NCI-H146 treated with DMSO at 0.1 percent for 48 hours (cell line): ENCODE results near the gene AP3M1.
"Not testable (repeated sequence)": the region's sequence is repeated elsewhere in the genome, so short reads cannot be mapped to it uniquely, and the experiment has no call there.

Experiments
- DNase-seq: peaks from one replicate; lab custom pipeline; 2025; ENCODE audit not compliant: unreplicated experiment; lab: John Stamatoyannopoulos, UW

The AP3M1 gene

GRCh38 chr10:74150204-74150989 is at the start of gene AP3M1:
Gene AP3M1, minus strand, starts transcription at chr10:74150828. Its CDS starts 12,449 bp downstream, at chr10:74138379.
- DNase-seq: no peak

DNA sequence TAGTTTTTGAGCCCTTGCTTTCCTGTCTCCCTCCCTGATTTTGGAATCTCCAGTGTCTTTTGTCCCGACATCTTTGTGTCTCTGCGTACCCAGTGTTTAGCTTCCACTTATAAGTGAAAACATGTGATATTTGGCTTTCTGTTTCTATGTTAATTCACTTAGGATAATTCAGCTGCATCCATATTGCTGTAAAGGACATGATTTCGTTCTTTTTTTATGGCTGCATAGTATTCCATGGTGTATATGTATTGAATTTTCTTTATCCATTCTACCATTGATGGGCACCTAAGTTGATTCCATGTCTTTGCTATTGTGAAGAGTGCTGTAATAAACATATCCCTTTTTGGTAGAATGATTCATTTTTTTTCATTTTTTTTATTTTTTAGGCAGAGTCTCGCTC is 48.7 kb upstream of the AP3M1 start:
- no peak for DNase-seq

DNA sequence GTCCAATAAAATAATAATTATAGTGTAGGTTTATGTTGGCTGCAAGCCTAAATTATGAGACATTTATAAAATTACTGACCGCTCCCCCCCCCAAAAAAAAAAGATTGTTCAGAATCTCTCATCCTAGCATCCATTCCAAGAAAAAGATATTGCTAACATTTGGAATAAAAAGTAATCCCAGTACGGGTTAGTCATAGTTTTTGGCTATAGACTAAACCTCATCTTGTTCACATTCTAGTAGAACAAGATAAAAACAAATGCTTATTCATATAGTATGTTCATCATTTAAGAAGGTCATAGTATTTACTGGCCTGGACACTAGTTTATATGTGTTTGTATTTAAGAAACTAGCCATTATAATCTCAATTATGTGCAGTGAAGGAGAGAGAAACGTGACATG is 44.4 kb upstream of the AP3M1 start:
- DNase-seq: no peak

DNA sequence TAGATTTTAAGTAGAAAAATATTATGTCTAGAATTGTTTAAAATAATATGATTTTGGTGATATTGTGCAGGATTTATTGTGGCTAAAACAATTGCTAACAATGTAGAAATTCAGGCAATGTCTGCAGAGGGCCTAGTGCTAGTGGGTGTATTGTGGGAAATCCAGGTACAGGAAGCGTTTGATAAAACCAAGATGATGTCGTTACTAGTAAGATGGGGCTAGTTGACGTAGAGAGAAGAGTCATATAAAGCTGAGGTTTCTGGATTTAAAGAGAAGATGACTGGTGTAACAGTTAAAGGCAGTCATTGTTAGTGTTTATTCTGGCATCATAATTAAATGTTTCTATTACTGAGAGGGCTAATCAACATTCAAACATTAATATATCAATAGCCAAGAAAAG is 43.9 kb upstream of the AP3M1 start:
- no peak for DNase-seq

DNA sequence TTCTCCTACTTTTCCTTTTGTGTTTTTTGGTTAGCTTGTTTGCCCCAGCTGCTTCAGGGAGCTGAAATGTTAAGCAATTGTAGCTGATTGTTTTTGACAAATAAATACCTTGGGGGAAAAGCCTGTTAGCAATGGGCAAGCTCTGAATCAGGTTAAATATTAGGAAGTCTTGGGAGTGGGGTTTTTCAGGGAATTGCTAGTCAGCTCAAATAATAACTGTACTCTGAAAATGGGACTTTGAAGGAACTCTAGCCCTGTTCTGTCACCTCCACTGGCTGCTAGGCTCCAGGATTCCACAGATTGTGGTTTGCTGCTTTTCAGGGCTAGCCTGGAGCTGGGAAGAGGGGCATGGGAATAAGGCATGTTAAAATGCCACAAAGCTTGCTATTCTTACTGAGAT is 39.9 kb upstream of the AP3M1 start:
- no peak for DNase-seq

- DNase-seq: no peak
These were observed 39.4 kb upstream of the AP3M1 start for GRCh38 chr10:74189999-74190421.

- DNase-seq: not testable (repeated sequence)
These were observed 38.0 kb upstream of the AP3M1 start for GRCh38 chr10:74188617-74189016.

DNA sequence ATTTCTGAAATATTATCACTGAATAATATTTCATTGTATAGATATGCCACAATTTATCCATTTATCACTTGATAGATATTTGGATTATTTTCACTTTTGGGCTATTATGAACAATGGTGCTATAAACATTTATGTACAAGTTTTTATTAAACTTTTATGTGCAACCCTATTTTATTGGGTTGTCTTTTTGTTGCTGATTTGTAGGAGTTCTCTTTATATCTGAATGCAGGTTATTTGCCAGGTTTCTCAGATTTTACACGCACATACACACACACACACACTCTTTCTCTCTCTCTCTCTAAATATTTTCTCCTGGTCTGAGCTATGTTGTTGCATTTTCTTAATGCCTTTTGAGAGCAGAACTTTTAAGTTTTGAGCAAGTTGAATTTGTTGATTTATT is 36.6 kb upstream of the AP3M1 start:
- no peak for DNase-seq

DNA sequence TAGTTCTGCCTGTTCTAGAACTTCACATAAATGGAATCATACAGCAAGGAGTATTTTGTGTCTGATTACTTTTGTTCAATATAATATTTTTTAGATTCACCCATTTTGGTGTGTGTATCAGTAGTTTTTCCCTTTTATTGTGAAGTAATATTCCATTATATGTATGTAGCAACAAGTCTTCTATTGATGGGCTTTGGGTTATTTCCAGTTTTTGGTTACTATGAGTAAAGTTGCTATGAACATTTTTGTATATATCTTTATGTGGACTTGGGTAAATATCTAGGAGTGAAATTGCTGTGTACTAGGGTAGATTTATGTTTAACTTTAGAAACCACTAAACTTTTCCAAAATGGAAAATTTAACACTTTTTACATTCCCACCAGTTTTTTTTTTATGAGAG is 36.0 kb upstream of the AP3M1 start:
- DNase-seq: no peak

- no peak for DNase-seq
These were observed 28.6 kb upstream of the AP3M1 start for GRCh38 chr10:74179111-74179710.

DNA sequence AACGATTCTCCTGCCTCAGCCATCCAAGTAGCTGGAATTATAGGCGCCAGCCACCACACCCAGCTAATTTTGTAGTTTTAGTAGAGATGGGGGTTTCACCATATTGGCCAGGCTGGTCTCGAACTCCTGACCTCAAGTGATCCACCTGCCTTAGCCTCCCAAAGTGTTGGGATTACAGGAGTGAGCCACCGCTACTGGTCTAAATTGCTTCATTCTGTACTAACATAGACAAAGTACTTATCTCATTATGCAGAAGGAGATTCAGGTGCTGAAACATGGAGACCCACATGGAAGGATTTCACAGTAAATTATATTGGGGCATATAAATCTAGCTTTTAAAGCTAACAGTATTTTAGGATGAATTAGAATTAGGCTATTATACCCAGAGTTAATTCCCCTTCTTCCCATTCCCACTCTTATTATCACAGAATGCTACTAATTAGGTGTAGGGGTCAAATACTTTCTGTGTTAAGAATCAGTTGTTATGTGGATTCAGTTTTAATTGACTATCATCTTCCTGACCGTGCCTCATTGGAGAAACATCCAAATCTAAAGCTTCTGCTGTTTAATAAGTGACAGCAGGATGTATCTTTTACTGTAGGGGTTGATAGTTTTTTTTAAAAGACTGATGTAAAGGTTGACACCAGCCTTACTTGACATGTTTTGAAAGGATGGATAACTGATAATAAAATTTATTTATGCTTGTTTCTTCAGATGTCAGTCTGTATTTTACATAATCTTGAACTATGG is 27.6 kb upstream of the AP3M1 start:
- DNase-seq: no peak

DNA sequence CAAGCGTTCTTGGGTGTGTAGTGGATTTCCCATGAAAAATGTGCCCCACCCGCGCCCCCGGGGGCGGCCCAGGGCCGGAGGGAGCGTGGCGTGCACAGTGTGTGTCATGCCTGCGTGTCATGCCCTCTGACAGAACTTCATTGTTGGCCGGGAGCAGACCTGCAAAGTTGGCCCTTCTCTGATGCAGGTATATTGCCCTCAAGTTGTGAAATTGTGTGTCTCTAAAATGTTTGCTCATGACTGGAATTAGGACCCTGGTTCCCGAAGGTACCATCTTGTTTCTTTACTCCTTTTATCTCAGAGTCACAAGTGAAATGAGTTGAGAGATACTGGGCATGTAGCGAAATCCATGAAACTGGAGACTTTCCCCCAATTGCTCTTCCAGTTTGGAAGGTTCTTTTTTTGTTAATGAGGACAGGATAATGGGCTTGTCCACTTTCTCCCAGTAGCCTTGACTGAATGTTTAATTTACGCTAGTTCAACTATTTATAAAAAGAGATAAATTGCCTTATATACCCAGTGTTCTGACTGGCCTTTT is 26.6 kb upstream of the AP3M1 start:
- peak; percentile 12 for DNase-seq

GRCh38 chr10:74176380-74177139 is 25.9 kb upstream of the AP3M1 start:
- peak; percentile 95 for DNase-seq

DNA sequence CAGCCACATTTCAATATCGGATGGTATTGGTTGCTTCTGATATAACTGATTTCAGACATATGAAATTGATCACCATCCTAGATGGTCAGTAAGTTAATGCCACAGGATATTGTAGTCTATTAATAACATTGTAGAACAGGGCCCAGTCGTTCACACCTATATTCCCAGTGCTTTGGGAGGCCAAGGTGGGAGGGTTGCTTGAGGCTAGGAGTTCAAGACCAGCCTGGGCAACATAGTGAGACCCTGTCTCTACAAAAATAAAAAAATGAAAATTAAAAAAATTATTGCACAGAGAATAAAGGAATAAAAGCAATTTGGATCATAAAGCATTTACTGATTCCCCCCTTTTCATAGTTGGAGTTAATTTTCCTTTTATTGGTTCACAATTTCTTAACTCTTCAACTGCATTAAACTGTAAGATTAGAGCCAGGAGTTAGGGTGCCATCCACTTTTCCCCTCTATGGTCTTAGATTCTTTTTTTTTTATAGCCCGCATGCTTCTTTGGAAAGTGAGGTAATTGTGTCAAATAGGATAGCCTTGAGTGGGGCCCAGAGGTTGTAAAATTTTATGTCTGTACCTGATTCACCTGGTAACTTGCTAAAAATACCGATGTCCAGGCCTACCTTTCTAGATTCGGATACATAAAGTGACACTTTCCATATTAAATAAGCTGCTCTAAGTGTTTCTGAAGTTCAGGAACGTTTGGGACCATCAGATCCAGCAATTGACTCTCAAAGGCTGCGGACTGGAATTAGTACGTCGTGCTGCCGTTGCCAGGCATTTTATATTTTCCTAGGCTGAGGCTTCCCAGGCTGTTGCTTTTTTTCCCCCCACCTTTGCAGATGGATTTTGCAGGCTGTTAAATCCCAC is 25.1 kb upstream of the AP3M1 start:
- no peak for DNase-seq

- no peak for DNase-seq
These were observed 23.9 kb upstream of the AP3M1 start for GRCh38 chr10:74174521-74174920.

GRCh38 chr10:74171625-74172024 is 21.0 kb upstream of the AP3M1 start:
- DNase-seq: no peak

DNA sequence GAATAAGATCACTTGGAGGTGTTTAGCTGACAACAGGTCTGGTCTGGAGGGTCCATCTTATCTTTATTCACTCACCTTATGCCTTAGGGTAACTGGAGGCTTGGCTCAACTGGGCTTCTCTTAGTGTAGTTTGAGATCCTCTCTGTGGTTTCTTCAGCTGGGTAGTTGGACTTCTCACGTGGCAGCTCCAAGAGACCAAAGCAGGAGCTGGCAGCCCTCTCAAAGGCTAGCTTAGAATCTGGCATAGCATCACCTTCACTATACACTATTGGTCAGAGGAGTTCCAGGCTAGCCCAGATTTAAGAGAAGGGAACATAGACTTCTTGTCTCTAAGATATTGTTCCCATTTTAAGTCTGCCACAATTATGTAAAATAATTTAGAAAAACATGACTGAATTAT is 16.8 kb upstream of the AP3M1 start:
- no peak for DNase-seq

DNA sequence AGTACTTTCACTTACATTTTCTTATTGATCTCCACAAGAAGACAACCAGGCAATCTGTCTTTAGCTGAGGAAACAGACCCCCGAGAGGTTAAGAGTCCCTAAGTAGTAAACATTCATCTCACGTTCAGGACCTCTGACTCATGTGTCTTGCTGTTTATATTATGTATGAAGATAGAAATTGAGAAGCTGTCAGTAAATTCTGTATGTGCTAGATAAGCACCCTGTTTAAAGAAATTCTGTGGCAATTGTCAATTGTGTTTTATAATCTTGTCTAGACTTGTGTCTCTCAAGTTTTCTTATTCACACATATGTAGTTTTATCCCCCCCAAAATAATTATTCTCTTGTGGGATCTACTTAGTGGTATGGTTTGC is 14.9 kb upstream of the AP3M1 start:
- DNase-seq: no peak

DNA sequence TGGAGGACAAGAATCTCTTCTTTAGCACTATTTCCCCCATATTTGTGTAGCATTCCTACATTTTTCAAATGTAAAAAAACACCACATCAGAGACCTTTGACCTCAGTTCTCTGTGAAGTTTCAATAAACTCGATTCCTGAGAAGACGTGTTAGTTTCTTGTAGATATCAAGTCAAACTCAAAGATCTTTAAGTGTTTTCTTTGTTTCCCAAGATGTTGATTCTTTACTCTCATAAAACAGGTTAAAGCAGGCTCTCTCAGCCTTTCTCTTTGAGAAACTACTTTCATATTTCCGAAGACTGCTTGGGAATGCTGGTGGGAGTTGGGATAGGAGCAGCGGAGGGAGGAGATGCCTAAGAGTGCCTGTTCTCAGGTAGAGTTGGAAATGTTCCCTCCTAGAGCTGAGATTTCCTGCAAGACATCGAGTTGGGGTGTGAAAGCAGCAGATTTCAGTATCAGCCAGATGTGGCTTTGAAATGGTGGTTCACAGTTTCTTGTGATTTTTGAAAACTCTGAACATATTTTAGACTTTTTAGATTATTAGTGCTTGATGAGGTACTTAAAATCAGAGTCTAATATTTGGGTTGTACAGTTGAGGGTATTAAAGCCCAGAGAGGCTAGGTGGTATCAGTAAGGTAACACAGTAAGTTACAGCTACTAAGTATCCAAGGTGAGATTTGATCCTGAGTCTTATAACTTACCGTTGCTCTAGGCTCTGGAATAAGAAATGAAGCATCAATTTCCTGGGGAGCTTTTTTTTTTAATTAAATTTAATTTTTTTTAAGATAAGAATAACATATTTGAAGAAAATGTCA is 14.3 kb upstream of the AP3M1 start:
- DNase-seq: no peak
